HG03139 (cell line): ENCODE measurements around the gene MSH3.

ENCODE experiments used
- ATAC-seq: cut with Tn5 transposase; IDR thresholded peaks from one replicate; pipeline ENCODE4 v1.9.1; 2021; ENCODE audit not compliant: unreplicated experiment

The MSH3 gene

GRCh38 chr5:80654391-80655230 is at the start of gene MSH3, which contains the start of gene DHFR:
TSS of gene MSH3 (plus strand) at chr5:80654652. CDS start at chr5:80654728, 76 bp downstream.
TSS of gene DHFR (minus strand) at chr5:80654983. CDS start at chr5:80654489, 494 bp downstream.
- ATAC-seq: peak; percentile 35

GRCh38 chr5:80607343-80607742 is 47.1 kb upstream of the MSH3 start:
- ATAC-seq: no peak

GRCh38 chr5:80607832-80608231 is 46.6 kb upstream of the MSH3 start:
- peak; percentile 95 for ATAC-seq

GRCh38 chr5:80608731-80609130 is 45.7 kb upstream of the MSH3 start:
- ATAC-seq: no peak

- ATAC-seq: no peak
Measured at GRCh38 chr5:80609692-80610091, 44.8 kb upstream of the MSH3 start.

- ATAC-seq: no peak
Measured at GRCh38 chr5:80615266-80615914, 39.1 kb upstream of the MSH3 start.

GRCh38 chr5:80618438-80618837 is 36.0 kb upstream of the MSH3 start:
- ATAC-seq: no peak

GRCh38 chr5:80619086-80619485 is 35.4 kb upstream of the MSH3 start:
- no peak for ATAC-seq

GRCh38 chr5:80620211-80620610 is 34.2 kb upstream of the MSH3 start:
- ATAC-seq: no peak

GRCh38 chr5:80622756-80623155 is 31.7 kb upstream of the MSH3 start:
- ATAC-seq: no peak

GRCh38 chr5:80623999-80624398 is 30.5 kb upstream of the MSH3 start:
- ATAC-seq: no peak

GRCh38 chr5:80625230-80625629 is 29.2 kb upstream of the MSH3 start:
- no peak for ATAC-seq

- ATAC-seq: no peak
Measured at GRCh38 chr5:80629281-80629680, 25.2 kb upstream of the MSH3 start.

- no peak for ATAC-seq
Measured at GRCh38 chr5:80631278-80632259, 22.9 kb upstream of the MSH3 start.

- no peak for ATAC-seq
Measured at GRCh38 chr5:80632700-80633099, 21.8 kb upstream of the MSH3 start.

GRCh38 chr5:80634193-80634592 is 20.3 kb upstream of the MSH3 start:
- no peak for ATAC-seq

- no peak for ATAC-seq
Measured at GRCh38 chr5:80641353-80641752, 13.1 kb upstream of the MSH3 start.

- ATAC-seq: no peak
Measured at GRCh38 chr5:80644900-80645299, 9.6 kb upstream of the MSH3 start.

- no peak for ATAC-seq
Measured at GRCh38 chr5:80646926-80647325, 7.5 kb upstream of the MSH3 start.

- ATAC-seq: no peak
Measured at GRCh38 chr5:80653502-80653901, 950 bp upstream of the MSH3 start.

GRCh38 chr5:80654054-80654390 is 430 bp upstream of the MSH3 start:
- ATAC-seq: no peak
